Stomach smooth muscle (tissue), 2 donors: ENCODE measurements around the gene PSME2.

ENCODE experiments used
- H3K27ac ChIP-seq: one replicate; pipeline ENCODE4 v1.7.0; 2013; ENCODE audit warnings: mild to moderate bottlenecking, low read length, inconsistent platforms
- H3K27me3 ChIP-seq, 2 donors: one replicate each; pipeline ENCODE4 v1.7.0; 2013; ENCODE audit warnings: low read length in 2 of 2; ENCODE audit not compliant: insufficient read depth in 2 of 2, control insufficient read depth in 1 of 2
- H3K36me3 ChIP-seq, 2 donors: one replicate each; pipeline ENCODE4 v1.7.0; 2013; ENCODE audit warnings: low read length in 2 of 2; ENCODE audit not compliant: control insufficient read depth in 2 of 2, insufficient read depth in 2 of 2
- H3K4me1 ChIP-seq: one replicate; pipeline ENCODE4 v1.7.0; 2013; ENCODE audit warnings: low read length; ENCODE audit not compliant: control insufficient read depth, insufficient read depth
- H3K4me3 ChIP-seq, 2 donors: one replicate each; pipeline ENCODE4 v1.7.0; 2013; ENCODE audit warnings: low read length in 2 of 2
- H3K9ac ChIP-seq, 2 donors: one replicate each; pipeline ENCODE4 v1.7.0; 2013; ENCODE audit warnings: low read length in 2 of 2, mild to moderate bottlenecking in 1 of 2
- H3K9me3 ChIP-seq, 2 donors: one replicate each; pipeline ENCODE4 v1.7.0; 2013; ENCODE audit warnings: low read length in 2 of 2; ENCODE audit not compliant: control insufficient read depth in 2 of 2
- donor health status: healthy.
- donor health status: Pancreatic carcinoma.

PSME2 gene

GRCh38 chr14:24146453-24146977 lies at the start of gene PSME2:
PSME2 (minus strand) TSS chr14:24146610; CDS start chr14:24146581, 29 bp downstream.
- no peaks in the 10 kb centered on the region for H3K27me3 ChIP-seq
- peak within 1 kb of the TSS; percentile 89 to 93 for H3K9ac ChIP-seq
- H3K27ac ChIP-seq, result peak within 1 kb of the TSS; percentile 88
- H3K4me3 ChIP-seq, result peak within 1 kb of the TSS; percentile 95 to 100
- H3K9me3 ChIP-seq, result no peaks in the 10 kb centered on the region
- H3K36me3 ChIP-seq, result peaks cover 22 to 29% of the 10 kb centered on the region in 2 donors
- H3K4me1 ChIP-seq, result peaks cover 39% of the 10 kb centered on the region

GRCh38 chr14:24195186-24196070 lies 49.0 kb upstream of the PSME2 start, which contains the start of gene TM9SF1:
TM9SF1 (minus strand) TSS chr14:24195441; CDS start chr14:24195019, 422 bp downstream.
- H3K36me3 ChIP-seq, result peaks cover 10 to 16% of the 10 kb centered on the region in 2 donors
- H3K4me1 ChIP-seq, result peaks cover 30% of the 10 kb centered on the region
- H3K4me3 ChIP-seq, result peak within 1 kb of the TSS; percentile 96 to 99
- H3K9ac ChIP-seq, result peak within 1 kb of the TSS; percentile 96 to 99
- H3K9me3 ChIP-seq, result no peaks in the 10 kb centered on the region
- H3K27me3 ChIP-seq, result no peaks in the 10 kb centered on the region
- peak within 1 kb of the TSS; percentile 96 for H3K27ac ChIP-seq

GRCh38 chr14:24194873-24195185 lies 48.4 kb upstream of the PSME2 start:
- Histone ChIP-seq H3K27me3 (no peaks in the 10 kb centered on the region), H3K9ac (peak overlapping the region; percentile 96 to 99), H3K4me3 (peak overlapping the region; percentile 96 to 99), H3K9me3 (no peaks in the 10 kb centered on the region), H3K27ac (peak overlapping the region; percentile 96), H3K36me3 (peaks cover 10 to 19% of the 10 kb centered on the region in 2 donors), H3K4me1 (peaks cover 30% of the 10 kb centered on the region)

- Histone ChIP-seq H3K27ac (peak overlapping the region; percentile 96), H3K9me3 (no peaks in the 10 kb centered on the region), H3K4me1 (peaks cover 30% of the 10 kb centered on the region), H3K9ac (peak overlapping the region; percentile 96 to 99), H3K4me3 (peak overlapping the region; percentile 96 to 99), H3K27me3 (no peaks in the 10 kb centered on the region), H3K36me3 (peaks cover 10 to 19% of the 10 kb centered on the region in 2 donors)
Observed at GRCh38 chr14:24194186-24194872, 47.9 kb upstream of the PSME2 start.

- H3K9ac ChIP-seq, result no peak overlapping the region
- H3K4me1 ChIP-seq, result peaks cover 38% of the 10 kb centered on the region
- H3K4me3 ChIP-seq, result no peak overlapping the region
- H3K27ac ChIP-seq, result no peak overlapping the region
- no peaks in the 10 kb centered on the region for H3K27me3 ChIP-seq
- H3K9me3 ChIP-seq, result no peaks in the 10 kb centered on the region
- peaks cover 6 to 19% of the 10 kb centered on the region in 2 donors for H3K36me3 ChIP-seq
Observed at GRCh38 chr14:24192933-24193332, 46.5 kb upstream of the PSME2 start.

GRCh38 chr14:24190416-24190815 lies 44.0 kb upstream of the PSME2 start:
- Histone ChIP-seq H3K9me3 (no peaks in the 10 kb centered on the region), H3K27ac (no peak overlapping the region), H3K36me3 (peaks cover 24 to 36% of the 10 kb centered on the region in 2 donors), H3K4me3 (no peak overlapping the region), H3K4me1 (peaks cover 32% of the 10 kb centered on the region), H3K27me3 (no peaks in the 10 kb centered on the region), H3K9ac (no peak overlapping the region)

GRCh38 chr14:24189460-24189859 lies 43.0 kb upstream of the PSME2 start:
- Histone ChIP-seq H3K9ac (no peak overlapping the region), H3K27me3 (no peaks in the 10 kb centered on the region), H3K27ac (no peak overlapping the region), H3K4me3 (no peak overlapping the region), H3K9me3 (no peaks in the 10 kb centered on the region), H3K4me1 (peaks cover 24% of the 10 kb centered on the region), H3K36me3 (peaks cover 34 to 44% of the 10 kb centered on the region in 2 donors)

- H3K4me1 ChIP-seq, result peaks cover 19% of the 10 kb centered on the region
Observed at GRCh38 chr14:24189059-24189375, 42.6 kb upstream of the PSME2 start.

GRCh38 chr14:24188251-24189058 lies 42.0 kb upstream of the PSME2 start, which contains the start of gene IPO4:
IPO4 (minus strand) TSS chr14:24188816; CDS start chr14:24188787, 29 bp downstream.
- Histone ChIP-seq H3K4me3 (peak within 1 kb of the TSS; percentile 54 to 82), H3K4me1 (peaks cover 19% of the 10 kb centered on the region), H3K27me3 (no peaks in the 10 kb centered on the region), H3K9me3 (no peaks in the 10 kb centered on the region), H3K27ac (peak within 1 kb of the TSS; percentile 66), H3K9ac (peak within 1 kb of the TSS; percentile 61 to 80), H3K36me3 (peaks cover 39 to 51% of the 10 kb centered on the region in 2 donors)

More at GRCh38 chr14:24189059-24189375, 42.6 kb upstream of the PSME2 start:
- peak overlapping the region; percentile 54 to 82 for H3K4me3 ChIP-seq
- H3K9me3 ChIP-seq, result no peaks in the 10 kb centered on the region
- no peaks in the 10 kb centered on the region for H3K27me3 ChIP-seq
- H3K36me3 ChIP-seq, result peaks cover 37 to 47% of the 10 kb centered on the region in 2 donors
- H3K27ac ChIP-seq, result peak overlapping the region; percentile 46
- H3K9ac ChIP-seq, result no peak overlapping the region

- H3K27me3 ChIP-seq, result no peaks in the 10 kb centered on the region
- H3K36me3 ChIP-seq, result peaks cover 37 to 51% of the 10 kb centered on the region in 2 donors
Observed at GRCh38 chr14:24187539-24187915, 41.1 kb upstream of the PSME2 start.

More at GRCh38 chr14:24187539-24187915, 41.1 kb upstream of the PSME2 start:
- H3K9me3 ChIP-seq, result no peaks in the 10 kb centered on the region
- H3K27ac ChIP-seq, result peak overlapping the region; percentile 66
- H3K4me1 ChIP-seq, result peaks cover 17% of the 10 kb centered on the region
- peak overlapping the region; percentile 61 to 80 for H3K9ac ChIP-seq
- peak overlapping the region; percentile 54 to 82 for H3K4me3 ChIP-seq
